Measurements from ENCODE around the gene GALR2. TPM values are rescaled to one million over a fixed set of nuclear protein-coding genes. Genes with fewer than 3 reads are reported as not detected.

Gene GALR2
- total and polyA plus RNA-seq, 10 of the 15 experiments (the other 5 are each of a cell fraction or from before 2014, with no cell fraction given), result 0.06 to 1.2 (median 0.22) TPM; not detected in 5

GRCh38 chr17:76122431-76123190 is 48.0 kb downstream of the GALR2 start (continued):
- TF ChIP-seq CUX1 (IDR thresholded peaks at IDR 0.05; ENCODE audit: insufficient replicate concordance, low read depth, low read length), result no peak
- no peak for TF ChIP-seq CHD2 (IDR thresholded peaks at IDR 0.05; ENCODE audit: borderline replicate concordance, low read depth, low read length)
- TF ChIP-seq MEF2B (IDR thresholded peaks at IDR 0.05; ENCODE audit: partially characterized antibody, poor library complexity, severe bottlenecking), result peak; percentile 75
- TF ChIP-seq ZZZ3 (IDR thresholded peaks at IDR 0.05; ENCODE audit: control insufficient read depth, insufficient read length, low read depth), result no peak
- no peak for TF ChIP-seq STAT1 (conservative IDR thresholded peaks at IDR 0.05)
- peak; percentile 89 for TF ChIP-seq ZNF24 (IDR thresholded peaks at IDR 0.05)
- no peak for TF ChIP-seq RBBP5 (conservative IDR thresholded peaks at IDR 0.05)
- no peak for TF ChIP-seq CREB1 (IDR thresholded peaks at IDR 0.05; ENCODE audit: low read depth)
- TF ChIP-seq RELB (IDR thresholded peaks at IDR 0.05; ENCODE audit: low read depth), result no peak
- TF ChIP-seq RCOR1 (conservative IDR thresholded peaks at IDR 0.05; ENCODE audit: low read depth, low read length), result no peak

Measured in GM12878 (cell line).